ENCODE results near the gene TCF20.

Gene TCF20

DNA sequence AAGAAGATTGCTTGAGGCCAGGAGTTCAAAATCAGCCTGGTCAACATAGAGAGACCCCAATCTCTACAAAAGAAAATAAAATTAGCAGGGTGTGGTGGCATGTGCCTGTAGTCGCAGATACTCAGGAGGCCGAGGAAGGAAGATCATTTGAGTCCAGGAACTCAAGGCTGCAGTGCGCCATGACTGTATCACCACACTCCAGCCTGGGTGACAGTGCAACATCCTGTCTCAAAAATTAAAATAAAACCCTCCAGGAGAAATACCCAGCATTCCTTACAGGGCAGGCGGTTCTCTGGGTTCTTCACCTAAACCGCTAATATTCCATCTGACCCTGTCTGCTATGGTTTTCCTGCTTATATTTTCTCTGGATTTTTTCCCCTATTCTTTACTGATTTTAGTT, 13.5 kb downstream of the TCF20 start:
- DNase-seq, result no peak

DNA sequence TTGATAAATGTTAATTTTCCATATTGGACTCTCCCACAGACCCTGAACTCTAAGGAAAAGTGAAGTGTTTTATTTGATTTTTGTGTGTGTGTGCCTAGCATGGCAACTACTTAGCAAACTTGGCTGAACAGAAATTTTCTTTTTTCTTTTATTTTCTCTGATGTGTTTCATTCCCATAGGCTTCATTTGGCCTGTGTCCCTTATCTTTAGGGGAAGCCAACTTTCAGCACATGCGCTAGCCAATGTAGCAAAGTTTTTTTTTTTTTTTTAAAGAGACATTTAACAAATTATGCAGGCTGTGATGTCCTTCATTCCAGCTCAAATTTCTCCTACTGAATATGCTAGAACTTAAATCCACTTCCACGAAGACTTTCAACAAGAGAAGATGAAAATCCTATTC, 14.2 kb downstream of the TCF20 start:
- DNase-seq, result no peak

DNA sequence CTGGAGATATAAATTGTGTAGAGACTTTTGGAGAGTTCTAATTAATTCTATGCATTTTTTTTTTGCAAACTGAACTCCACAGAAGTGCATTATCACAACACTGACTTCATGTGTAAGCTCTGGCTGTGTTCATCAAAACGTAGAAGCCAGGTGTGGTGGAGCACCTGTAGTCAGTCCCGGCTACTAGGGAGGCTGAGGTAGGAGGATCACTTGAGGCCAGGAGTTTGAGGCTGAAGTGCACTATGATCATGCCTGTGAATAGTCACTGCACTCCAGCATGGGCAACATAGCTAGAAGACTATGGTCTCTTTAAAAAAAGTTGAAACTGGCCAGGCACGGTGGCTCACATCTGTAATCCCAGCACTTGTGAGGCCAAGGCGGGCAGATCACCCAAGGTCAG, 20.6 kb downstream of the TCF20 start:
- DNase-seq, result no peak

DNA sequence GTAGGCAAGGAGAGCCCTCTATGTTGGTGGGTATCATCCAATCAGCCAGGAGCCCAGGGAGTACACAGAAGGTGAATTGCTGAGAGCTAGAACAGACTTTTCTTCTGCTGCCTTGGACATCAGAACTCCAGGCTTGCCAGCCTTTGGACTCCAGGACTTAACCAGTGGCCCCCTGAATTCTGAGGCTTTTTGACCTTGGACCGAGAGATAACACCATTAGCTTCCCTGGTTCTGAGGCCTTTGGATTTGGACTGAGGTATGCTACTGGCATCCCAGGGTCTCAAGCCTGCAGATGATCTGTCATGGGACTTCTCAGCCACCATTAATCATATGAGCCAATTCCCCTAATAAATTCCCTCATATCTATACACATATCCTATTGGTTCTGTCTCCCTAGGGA, 21.5 kb downstream of the TCF20 start:
- DNase-seq, result no peak

DNA sequence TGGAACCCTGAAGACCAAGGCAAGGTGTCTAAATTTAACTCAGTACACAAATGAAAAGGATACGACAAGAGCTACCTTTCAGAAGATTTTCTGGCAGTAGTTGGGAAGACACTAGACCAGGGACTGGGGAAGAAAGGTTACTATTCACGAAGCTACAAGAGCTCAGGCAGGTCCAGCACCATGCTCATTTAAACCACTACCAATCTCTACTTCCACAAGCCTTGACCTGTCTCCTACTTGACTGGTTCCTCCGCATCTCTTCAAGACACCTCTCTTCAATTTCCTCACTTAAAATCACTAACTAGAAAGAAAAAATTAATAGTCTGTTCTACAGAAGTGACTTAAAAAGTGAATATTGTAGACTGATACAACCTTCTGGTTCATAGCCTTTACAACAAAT, 22.9 kb downstream of the TCF20 start:
- DNase-seq, result no peak

DNA sequence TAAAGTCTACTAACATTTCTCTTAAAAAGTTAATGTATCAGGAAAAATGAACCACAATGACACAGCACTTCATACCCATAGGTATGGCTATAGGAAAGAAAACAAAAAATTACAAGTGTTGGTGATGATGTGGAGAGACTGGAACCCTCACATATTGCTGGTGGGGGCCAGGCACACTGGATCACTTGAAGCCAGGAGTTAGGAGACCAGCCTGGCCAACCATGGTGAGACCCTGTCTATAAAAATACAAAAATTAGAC, 26.7 kb downstream of the TCF20 start:
- DNase-seq, result no peak

DNA sequence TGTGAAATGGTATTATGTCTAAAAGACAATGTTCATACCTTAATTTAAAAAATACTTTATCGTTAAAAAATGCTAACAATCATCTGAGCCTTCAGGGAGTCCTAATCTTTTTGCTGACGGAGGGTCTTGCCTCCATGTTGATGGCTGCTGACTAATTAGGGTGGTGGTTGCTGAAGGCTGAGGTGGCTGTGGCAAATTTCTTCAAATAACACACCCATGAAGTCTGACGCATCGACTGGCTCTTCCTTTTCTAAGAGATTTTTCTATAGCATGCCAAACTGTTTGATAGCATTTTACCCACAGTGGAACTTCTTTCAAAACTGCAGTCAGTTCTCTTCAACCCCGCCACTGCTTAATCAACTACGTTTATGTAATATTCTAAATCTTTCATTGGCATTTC, 33.6 kb downstream of the TCF20 start:
- DNase-seq, result no peak

DNA sequence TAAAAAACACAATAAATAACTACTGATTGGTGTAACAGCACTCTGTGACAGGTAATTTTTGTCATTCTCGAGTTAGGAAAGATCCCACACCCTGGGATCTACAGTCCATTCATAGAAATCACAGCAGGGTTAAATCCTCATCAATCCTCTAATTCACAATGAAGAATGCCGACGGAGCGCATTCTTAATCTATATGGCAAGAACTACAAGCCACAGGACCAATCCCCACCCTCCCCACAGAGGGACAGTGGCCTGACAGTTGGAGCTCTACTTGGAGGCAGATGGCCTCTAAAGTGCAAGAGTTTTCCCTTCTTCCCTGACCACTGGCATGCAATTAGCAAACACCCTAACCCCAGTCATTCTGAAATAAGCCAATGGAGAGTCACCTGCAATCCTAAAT, 34.2 kb downstream of the TCF20 start:
- no peak for DNase-seq

DNA sequence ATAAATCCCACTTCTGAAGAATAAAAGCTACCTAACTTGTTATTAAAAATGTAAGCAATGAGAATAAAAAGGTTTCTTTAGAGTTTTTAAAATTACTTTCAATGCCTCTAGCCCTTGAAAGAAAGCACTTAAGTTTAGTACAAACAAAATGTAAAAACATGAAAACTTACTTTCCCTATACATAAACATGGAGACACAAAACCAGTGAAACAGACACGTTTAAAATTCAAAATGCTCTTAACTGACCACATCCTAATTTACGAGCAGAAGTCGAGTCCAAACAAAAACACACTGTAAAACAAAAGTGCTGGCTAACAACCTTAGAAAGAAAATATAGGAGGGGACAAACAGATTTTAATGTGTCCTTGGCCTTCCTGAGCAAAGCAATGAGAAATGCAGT, 36.6 kb downstream of the TCF20 start:
- DNase-seq, result no peak

DNA sequence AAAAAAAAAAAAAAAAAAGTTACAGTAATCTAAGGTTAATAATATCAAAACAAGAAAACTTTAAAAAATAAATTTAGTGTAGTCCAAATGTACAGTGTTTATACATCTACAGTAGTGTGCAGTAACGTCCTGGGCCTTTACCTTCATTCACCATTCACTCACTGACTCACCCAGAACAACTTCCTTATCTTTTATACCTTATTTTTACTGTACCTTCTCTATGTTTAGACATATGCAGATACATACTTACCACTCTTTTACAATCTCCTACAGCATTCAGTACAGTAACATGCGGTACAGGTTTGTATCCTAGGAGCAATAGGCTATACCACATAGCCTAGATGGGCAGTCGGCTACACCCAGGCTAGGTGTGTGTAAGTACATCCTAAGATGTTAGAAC, 38.5 kb downstream of the TCF20 start:
- DNase-seq, result no peak

DNA sequence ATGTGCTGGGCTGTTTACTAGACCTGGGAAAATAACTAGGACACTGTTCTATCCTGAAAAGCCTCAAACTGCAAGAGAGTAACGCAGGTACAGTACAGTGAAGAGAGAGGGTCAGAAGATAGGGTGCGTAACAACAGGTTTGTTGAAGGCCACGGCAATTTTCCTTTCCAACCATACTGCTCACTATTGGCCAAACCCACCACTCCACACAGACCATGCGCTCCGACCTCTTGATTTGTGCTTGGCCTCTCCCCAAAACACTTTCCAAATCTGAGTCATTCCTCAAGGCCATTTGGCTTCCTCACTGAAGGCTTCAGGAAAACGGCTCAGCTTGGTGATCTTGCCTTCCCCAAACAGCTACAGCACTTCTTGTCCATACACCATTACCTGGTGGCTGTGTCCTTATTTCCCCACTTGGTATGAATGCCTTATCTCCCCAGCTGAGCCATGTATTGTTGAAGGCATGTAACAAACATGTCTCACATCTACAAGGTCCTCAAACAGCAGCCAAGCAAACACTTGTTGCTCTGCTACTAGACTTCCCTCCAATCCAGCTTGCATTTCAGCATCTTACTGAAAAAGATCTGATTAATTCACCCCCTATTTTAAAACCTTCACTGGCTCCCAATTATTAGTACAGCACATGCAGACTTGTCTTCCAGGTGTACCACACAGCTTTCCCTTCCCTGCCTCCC, 40.9 kb downstream of the TCF20 start:
- no peak for DNase-seq

DNA sequence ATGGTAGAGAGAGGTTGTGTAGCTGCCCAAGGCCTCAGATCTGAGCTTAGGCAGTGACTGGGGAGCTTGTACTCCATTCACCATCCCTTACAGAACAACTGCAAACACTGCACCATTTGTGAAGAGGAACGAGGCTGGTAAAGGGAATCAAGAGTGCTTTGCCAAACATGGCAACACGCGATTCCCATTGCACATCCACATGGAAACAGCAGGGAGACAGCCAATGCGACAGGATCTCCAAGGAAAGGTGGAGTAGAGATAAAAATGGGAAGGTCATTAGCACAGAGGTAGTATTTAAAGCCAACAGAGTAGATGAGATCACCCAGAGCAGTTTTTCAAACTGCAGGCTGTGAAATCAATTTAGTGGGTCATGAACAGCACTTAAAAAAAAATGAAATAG, 42.0 kb downstream of the TCF20 start:
- DNase-seq, result no peak

DNA sequence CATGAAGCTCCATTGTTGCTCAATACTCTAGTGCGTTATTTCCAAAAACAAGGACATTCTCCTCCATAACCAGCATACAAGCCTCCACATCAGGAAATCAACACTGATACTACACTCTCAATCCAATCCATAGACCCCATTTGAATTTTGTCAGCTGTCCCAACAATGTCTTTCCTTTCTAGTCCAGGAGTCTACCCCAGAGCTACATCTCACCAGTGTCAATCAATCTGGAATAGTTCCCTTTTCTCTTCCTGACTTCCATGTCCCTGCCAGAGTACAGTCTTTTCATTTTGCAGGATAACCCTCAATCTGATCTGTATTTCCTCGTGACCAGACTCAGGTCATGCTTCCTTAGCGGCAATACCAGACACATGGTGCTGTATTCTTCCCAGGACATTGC, 43.0 kb downstream of the TCF20 start:
- DNase-seq, result no peak

DNA sequence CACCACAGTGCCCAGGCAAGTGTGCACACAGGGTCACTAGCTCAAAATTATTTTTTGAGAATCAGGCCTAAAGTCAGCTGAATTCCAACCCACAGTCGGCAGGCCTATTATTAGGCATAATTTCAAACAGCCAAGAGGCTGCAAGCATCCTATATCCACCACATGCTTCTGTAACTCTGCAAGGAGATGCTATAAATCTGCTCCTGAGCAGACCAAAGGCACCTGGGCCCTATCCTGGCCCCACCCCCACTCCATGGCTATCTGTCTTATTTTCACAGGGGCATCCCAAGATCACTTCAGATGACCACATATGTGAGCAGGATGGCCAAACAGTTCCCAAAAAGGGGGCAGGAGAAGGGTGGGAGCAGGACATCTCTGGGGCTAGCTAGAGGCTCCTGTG, 44.6 kb downstream of the TCF20 start:
- DNase-seq, result no peak

DNA sequence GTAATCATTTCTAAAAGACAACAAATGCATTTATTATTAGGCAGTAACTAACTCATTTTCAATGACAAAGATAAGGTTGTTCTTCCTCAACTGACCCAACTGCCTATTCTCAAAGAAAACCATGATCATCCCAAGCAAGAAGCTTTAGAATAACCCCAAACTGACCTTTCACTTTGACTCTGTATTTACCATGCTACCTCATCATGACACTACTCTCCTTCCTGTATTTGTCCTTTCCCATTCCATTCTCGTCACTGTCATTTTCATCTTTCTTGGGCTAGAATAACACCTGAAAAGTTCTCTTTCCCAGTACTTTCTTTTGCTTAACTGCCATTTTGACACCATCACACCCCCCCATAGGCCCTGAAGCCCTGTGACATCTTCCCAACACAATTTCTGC, 48.3 kb downstream of the TCF20 start:
- no peak for DNase-seq
